Measurements from ENCODE around the gene ZNF468.
"Not testable (repeated sequence)": the region's sequence is repeated elsewhere in the genome, so short reads cannot be mapped to it uniquely, and the experiment has no call there.

Gene ZNF468

DNA sequence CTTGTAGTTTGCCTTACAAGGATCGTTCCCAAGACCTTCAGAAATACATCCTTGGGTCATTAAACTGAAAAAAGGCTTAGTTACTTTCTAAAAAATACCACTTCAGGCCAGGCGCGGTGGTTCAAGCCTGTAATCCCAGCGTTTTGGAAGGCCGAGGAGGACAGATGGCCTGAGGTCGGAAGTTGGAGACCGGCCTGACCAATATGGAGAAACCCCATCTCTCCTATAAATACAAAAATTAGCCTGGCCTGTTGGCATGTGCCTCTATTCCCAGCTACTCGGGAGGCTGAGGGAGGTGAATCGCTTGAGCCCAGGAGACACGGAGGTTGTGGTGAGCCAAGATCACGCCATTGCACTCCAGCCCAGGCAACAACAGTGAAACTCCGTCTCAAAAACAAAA, 33.7 kb downstream of the ZNF468 start:
- Histone ChIP-seq H3K36me3 (ENCODE audit: control insufficient read depth, insufficient read depth, low read length) (no peaks in the 10 kb centered on the region), H3K9ac (ENCODE audit: low read length) (no peak overlapping the region), H3K27me3 (ENCODE audit: control insufficient read depth, insufficient read depth, low read length) (no peaks in the 10 kb centered on the region), H3K4me1 (ENCODE audit: control insufficient read depth, insufficient read depth, low read length) (no peaks in the 10 kb centered on the region), H3K9me3 (ENCODE audit: control insufficient read depth, insufficient read depth, low read depth, low read length) (no peaks in the 10 kb centered on the region), H3K27ac (ENCODE audit: low read depth, low read length) (no peak overlapping the region), H3K4me3 (ENCODE audit: low read depth, low read length) (no peak overlapping the region)

DNA sequence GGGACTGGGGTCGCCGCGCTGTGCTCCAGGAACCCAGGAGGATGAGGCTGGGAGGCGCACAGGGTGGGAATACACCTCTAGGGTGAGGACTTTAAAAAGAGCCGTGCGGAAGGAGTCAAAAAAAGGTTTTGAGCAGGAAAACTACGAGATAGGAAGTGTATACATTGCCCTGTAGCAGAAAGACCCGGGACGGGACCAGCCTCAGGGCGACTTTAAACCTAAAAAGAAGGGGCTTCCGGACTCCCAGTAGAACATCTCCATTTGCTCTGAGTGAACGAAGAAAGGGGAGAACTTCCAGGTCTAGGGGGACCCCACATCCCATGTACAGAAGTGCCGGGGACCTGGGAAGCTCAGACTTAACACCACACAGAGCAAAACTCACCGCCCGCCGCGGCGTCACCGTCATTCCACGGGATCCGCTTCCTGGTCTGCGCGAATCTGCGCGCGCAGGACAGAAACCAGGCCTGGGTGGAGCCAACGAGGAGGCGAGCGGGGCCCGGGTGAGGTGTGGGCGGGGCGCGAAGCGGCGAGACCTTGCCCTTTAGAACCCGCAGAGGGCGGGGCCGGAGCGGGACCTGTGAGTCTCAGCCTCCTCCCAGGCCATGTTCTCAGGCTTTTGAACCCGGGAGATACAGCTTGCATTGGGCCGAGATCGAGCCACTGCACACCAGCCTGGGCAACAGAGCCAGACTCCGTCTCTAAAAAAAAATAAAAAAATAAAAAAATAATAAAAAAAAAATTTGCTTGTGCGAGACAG, 36.0 kb downstream of the ZNF468 start, which contains the start of gene ZNF28:
TSS of gene ZNF28 (minus strand) at position 430 of the 757 bp plus-strand sequence. CDS start 3,675 bp downstream, outside the sequence.
- H3K27me3 ChIP-seq (ENCODE audit: control insufficient read depth, insufficient read depth, low read length); H3K4me1 ChIP-seq (ENCODE audit: control insufficient read depth, insufficient read depth, low read length); H3K27ac ChIP-seq (ENCODE audit: low read depth, low read length); H3K9me3 ChIP-seq (ENCODE audit: control insufficient read depth, insufficient read depth, low read depth, low read length): not testable (repeated sequence)
- H3K4me3 ChIP-seq (ENCODE audit: low read depth, low read length) = peak within 1 kb of the TSS; percentile 90
- peaks cover 11% of the 10 kb centered on the region for H3K36me3 ChIP-seq (ENCODE audit: control insufficient read depth, insufficient read depth, low read length)
- H3K9ac ChIP-seq (ENCODE audit: low read length) = peak within 1 kb of the TSS; percentile 79

- peak overlapping the region; percentile 79 for H3K9ac ChIP-seq (ENCODE audit: low read length)
Observed at GRCh38 chr19:52820472-52821203, 36.8 kb downstream of the ZNF468 start.

GRCh38 chr19:52809801-52810200, 47.6 kb downstream of the ZNF468 start:
- no peaks in the 10 kb centered on the region for H3K4me1 ChIP-seq (ENCODE audit: control insufficient read depth, insufficient read depth, low read length)
- H3K9ac ChIP-seq (ENCODE audit: low read length) = no peak overlapping the region
- H3K4me3 ChIP-seq (ENCODE audit: low read depth, low read length) = no peak overlapping the region; the same call in 1 of the 2 replicates
- H3K36me3 ChIP-seq (ENCODE audit: control insufficient read depth, insufficient read depth, low read length) = peaks cover 68% of the 10 kb centered on the region
- H3K9me3 ChIP-seq (ENCODE audit: control insufficient read depth, insufficient read depth, low read depth, low read length) = peaks cover 23% of the 10 kb centered on the region
- H3K27ac ChIP-seq (ENCODE audit: low read depth, low read length) = no peak overlapping the region
- no peaks in the 10 kb centered on the region for H3K27me3 ChIP-seq (ENCODE audit: control insufficient read depth, insufficient read depth, low read length)

More at GRCh38 chr19:52820472-52821203, 36.8 kb downstream of the ZNF468 start:
- not testable (repeated sequence) for H3K9me3 ChIP-seq (ENCODE audit: control insufficient read depth, insufficient read depth, low read depth, low read length); H3K27me3 ChIP-seq (ENCODE audit: control insufficient read depth, insufficient read depth, low read length); H3K27ac ChIP-seq (ENCODE audit: low read depth, low read length); H3K4me1 ChIP-seq (ENCODE audit: control insufficient read depth, insufficient read depth, low read length)
- H3K4me3 ChIP-seq (ENCODE audit: low read depth, low read length) = peak overlapping the region; percentile 90
- peaks cover 16% of the 10 kb centered on the region for H3K36me3 ChIP-seq (ENCODE audit: control insufficient read depth, insufficient read depth, low read length)

DNA sequence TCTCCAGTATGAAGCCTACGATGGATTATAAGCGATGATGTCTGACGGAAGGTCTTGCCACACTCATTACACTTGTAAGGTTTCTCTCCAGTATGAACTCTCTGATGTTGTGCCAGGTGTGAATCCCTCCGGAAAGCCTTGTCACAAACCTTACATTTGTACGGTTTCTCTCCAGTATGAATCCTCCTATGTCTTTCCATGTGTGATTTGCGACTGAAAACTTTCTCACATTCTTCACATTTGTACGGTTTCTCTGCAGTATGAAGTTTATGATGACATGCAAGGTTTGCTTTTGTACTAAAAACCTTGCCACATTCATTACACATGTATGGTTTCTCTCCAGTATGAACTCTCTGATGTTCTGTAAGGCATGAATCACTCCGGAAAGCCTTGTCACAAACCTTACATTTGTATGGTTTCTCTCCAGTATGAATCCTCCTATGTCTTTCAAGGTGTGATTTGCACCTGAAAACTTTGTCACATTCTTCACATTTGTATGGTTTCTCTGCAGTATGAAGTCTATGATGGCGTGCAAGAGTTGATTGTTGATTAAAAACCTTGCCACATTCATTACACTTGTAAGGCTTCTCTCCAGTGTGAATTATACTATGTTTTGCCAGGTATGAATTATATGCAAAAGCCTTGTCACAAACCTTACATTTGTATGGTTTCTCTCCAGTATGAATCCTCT, 57.3 kb downstream of the ZNF468 start:
- H3K4me3 ChIP-seq (ENCODE audit: low read depth, low read length); H3K4me1 ChIP-seq (ENCODE audit: control insufficient read depth, insufficient read depth, low read length); H3K27ac ChIP-seq (ENCODE audit: low read depth, low read length); H3K27me3 ChIP-seq (ENCODE audit: control insufficient read depth, insufficient read depth, low read length); H3K9ac ChIP-seq (ENCODE audit: low read length): not testable (repeated sequence)
- Histone ChIP-seq H3K9me3 (ENCODE audit: control insufficient read depth, insufficient read depth, low read depth, low read length) (peaks cover 86% of the 10 kb centered on the region), H3K36me3 (ENCODE audit: control insufficient read depth, insufficient read depth, low read length) (peaks cover 84% of the 10 kb centered on the region)

GRCh38 chr19:52789440-52789839, 68.0 kb downstream of the ZNF468 start:
- H3K4me1 ChIP-seq (ENCODE audit: control insufficient read depth, insufficient read depth, low read length) = peaks cover 7% of the 10 kb centered on the region; the same call in 1 of the 2 replicates
- peaks cover 7% of the 10 kb centered on the region; the same call in 1 of the 2 replicates for H3K27me3 ChIP-seq (ENCODE audit: control insufficient read depth, insufficient read depth, low read length)
- peaks cover 15% of the 10 kb centered on the region; the same call in 1 of the 2 replicates for H3K9me3 ChIP-seq (ENCODE audit: control insufficient read depth, insufficient read depth, low read depth, low read length)
- peak overlapping the region; percentile 87; the same call in 1 of the 2 replicates for H3K27ac ChIP-seq (ENCODE audit: low read depth, low read length)
- H3K4me3 ChIP-seq (ENCODE audit: low read depth, low read length) = no peak overlapping the region
- peak overlapping the region; percentile 71 for H3K9ac ChIP-seq (ENCODE audit: low read length)
- H3K36me3 ChIP-seq (ENCODE audit: control insufficient read depth, insufficient read depth, low read length) = no peaks in the 10 kb centered on the region

All from HUES6 (cell line).